ENCODE measurements around the gene CDK3. TPM values are rescaled to one million over a fixed set of nuclear protein-coding genes. Genes with fewer than 3 reads are reported as not detected.

CDK3 gene
- total RNA-seq, 2 donors from 2014 or later = 8.0 to 9.0 TPM

- no peak overlapping the region for H3K27ac Mint-ChIP-seq
- no peaks in the 10 kb centered on the region for H3K27me3 Mint-ChIP-seq
- H3K36me3 Mint-ChIP-seq (ENCODE audit: low read depth) = no peaks in the 10 kb centered on the region
- H3K9me3 Mint-ChIP-seq = no peaks in the 10 kb centered on the region
- ATAC-seq (replicated peaks) = no peak
- H3K4me1 Mint-ChIP-seq = no peaks in the 10 kb centered on the region
- H3K4me3 Mint-ChIP-seq = no peak overlapping the region
Measured at GRCh38 chr17:76017481-76018339, 17.1 kb downstream of the CDK3 start.

- Mint-ChIP-seq H3K27ac (no peak overlapping the region), H3K9me3 (no peaks in the 10 kb centered on the region), H3K27me3 (no peaks in the 10 kb centered on the region), H3K36me3 (ENCODE audit: low read depth) (no peaks in the 10 kb centered on the region), H3K4me3 (no peak overlapping the region), H3K4me1 (no peaks in the 10 kb centered on the region)
- ATAC-seq (replicated peaks) = no peak
Measured at GRCh38 chr17:76018340-76018680, 17.7 kb downstream of the CDK3 start.

GRCh38 chr17:76018801-76019200 lies 18.1 kb downstream of the CDK3 start:
- Mint-ChIP-seq H3K27ac (no peak overlapping the region), H3K36me3 (ENCODE audit: low read depth) (no peaks in the 10 kb centered on the region), H3K4me1 (no peaks in the 10 kb centered on the region), H3K27me3 (no peaks in the 10 kb centered on the region), H3K9me3 (no peaks in the 10 kb centered on the region), H3K4me3 (no peak overlapping the region)
- ATAC-seq (replicated peaks) = no peak

GRCh38 chr17:76019833-76020467 lies 19.3 kb downstream of the CDK3 start:
- Mint-ChIP-seq H3K4me3 (no peak overlapping the region), H3K4me1 (no peaks in the 10 kb centered on the region), H3K27me3 (no peaks in the 10 kb centered on the region), H3K9me3 (no peaks in the 10 kb centered on the region), H3K36me3 (ENCODE audit: low read depth) (no peaks in the 10 kb centered on the region), H3K27ac (peak overlapping the region; percentile 37)
- ATAC-seq (replicated peaks) = no peak

- Mint-ChIP-seq H3K4me3 (no peak overlapping the region), H3K36me3 (ENCODE audit: low read depth) (no peaks in the 10 kb centered on the region), H3K27ac (no peak overlapping the region), H3K4me1 (no peaks in the 10 kb centered on the region), H3K27me3 (no peaks in the 10 kb centered on the region), H3K9me3 (no peaks in the 10 kb centered on the region)
- no peak for ATAC-seq (replicated peaks)
Measured at GRCh38 chr17:76022285-76022684, 21.6 kb downstream of the CDK3 start.

GRCh38 chr17:76022973-76023899 lies 22.6 kb downstream of the CDK3 start:
- no peaks in the 10 kb centered on the region for H3K27me3 Mint-ChIP-seq
- no peak overlapping the region for H3K4me3 Mint-ChIP-seq
- H3K27ac Mint-ChIP-seq = no peak overlapping the region
- H3K36me3 Mint-ChIP-seq (ENCODE audit: low read depth) = no peaks in the 10 kb centered on the region
- H3K4me1 Mint-ChIP-seq = no peaks in the 10 kb centered on the region
- H3K9me3 Mint-ChIP-seq = no peaks in the 10 kb centered on the region
- ATAC-seq (replicated peaks) = no peak

- Mint-ChIP-seq H3K4me3 (no peak overlapping the region), H3K27me3 (no peaks in the 10 kb centered on the region), H3K9me3 (no peaks in the 10 kb centered on the region), H3K4me1 (no peaks in the 10 kb centered on the region), H3K27ac (no peak overlapping the region), H3K36me3 (ENCODE audit: low read depth) (no peaks in the 10 kb centered on the region)
- no peak for ATAC-seq (replicated peaks)
Measured at GRCh38 chr17:76023900-76024237, 23.2 kb downstream of the CDK3 start.

- ATAC-seq (replicated peaks) = no peak
- Mint-ChIP-seq H3K4me3 (no peak overlapping the region), H3K4me1 (no peaks in the 10 kb centered on the region), H3K36me3 (ENCODE audit: low read depth) (no peaks in the 10 kb centered on the region), H3K9me3 (no peaks in the 10 kb centered on the region), H3K27me3 (no peaks in the 10 kb centered on the region), H3K27ac (no peak overlapping the region)
Measured at GRCh38 chr17:76024353-76024752, 23.7 kb downstream of the CDK3 start.

- ATAC-seq (replicated peaks) = no peak
- Mint-ChIP-seq H3K4me3 (no peak overlapping the region), H3K9me3 (no peaks in the 10 kb centered on the region), H3K27me3 (no peaks in the 10 kb centered on the region), H3K36me3 (ENCODE audit: low read depth) (no peaks in the 10 kb centered on the region), H3K4me1 (peaks cover 3% of the 10 kb centered on the region), H3K27ac (no peak overlapping the region)
Measured at GRCh38 chr17:76025294-76025693, 24.6 kb downstream of the CDK3 start.

GRCh38 chr17:76026714-76027158 lies 26.1 kb downstream of the CDK3 start:
- no peak overlapping the region for H3K4me3 Mint-ChIP-seq
- no peak for ATAC-seq (replicated peaks)
- peaks cover 3% of the 10 kb centered on the region for H3K4me1 Mint-ChIP-seq

GRCh38 chr17:76027159-76027839 lies 26.6 kb downstream of the CDK3 start, which contains the start of gene EVPL:
Gene EVPL, minus strand, starts transcription at chr17:76027306. Its CDS starts 108 bp downstream, at chr17:76027198.
- H3K4me3 Mint-ChIP-seq = no peak within 1 kb of the TSS
- H3K27ac Mint-ChIP-seq = no peak within 1 kb of the TSS
- H3K4me1 Mint-ChIP-seq = peaks cover 3% of the 10 kb centered on the region
- no peaks in the 10 kb centered on the region for H3K9me3 Mint-ChIP-seq
- H3K36me3 Mint-ChIP-seq (ENCODE audit: low read depth) = no peaks in the 10 kb centered on the region
- no peaks in the 10 kb centered on the region for H3K27me3 Mint-ChIP-seq
- ATAC-seq (replicated peaks) = no peak

More at GRCh38 chr17:76026714-76027158, 26.1 kb downstream of the CDK3 start:
- H3K9me3 Mint-ChIP-seq = no peaks in the 10 kb centered on the region
- H3K27ac Mint-ChIP-seq = no peak overlapping the region
- H3K27me3 Mint-ChIP-seq = no peaks in the 10 kb centered on the region
- no peaks in the 10 kb centered on the region for H3K36me3 Mint-ChIP-seq (ENCODE audit: low read depth)

- ATAC-seq (replicated peaks) = no peak
Measured at GRCh38 chr17:76032073-76032779, 31.6 kb downstream of the CDK3 start.

GRCh38 chr17:76032780-76033108 lies 32.1 kb downstream of the CDK3 start:
- Mint-ChIP-seq H3K4me1 (peaks cover 3% of the 10 kb centered on the region), H3K36me3 (ENCODE audit: low read depth) (no peaks in the 10 kb centered on the region), H3K4me3 (no peak overlapping the region), H3K27me3 (no peaks in the 10 kb centered on the region), H3K9me3 (no peaks in the 10 kb centered on the region), H3K27ac (no peak overlapping the region)
- ATAC-seq (replicated peaks) = no peak

More at GRCh38 chr17:76032073-76032779, 31.6 kb downstream of the CDK3 start:
- H3K9me3 Mint-ChIP-seq = no peaks in the 10 kb centered on the region
- H3K27ac Mint-ChIP-seq = no peak overlapping the region
- H3K4me1 Mint-ChIP-seq = peaks cover 3% of the 10 kb centered on the region
- no peak overlapping the region for H3K4me3 Mint-ChIP-seq
- H3K27me3 Mint-ChIP-seq = no peaks in the 10 kb centered on the region
- no peaks in the 10 kb centered on the region for H3K36me3 Mint-ChIP-seq (ENCODE audit: low read depth)

Measured in activated T-helper 17 cell treated with anti-CD3 and anti-CD28 coated beads, Interleukin-2, amount 50 U/mL, for 72 hours (primary cell).